DMS 273 treated with DMSO at 0.1 percent for 48 hours (cell line): ENCODE results near the gene ZBED4.

Experiments used
- DNase-seq: peaks from one replicate; lab custom pipeline; 2025; lab: John Stamatoyannopoulos, UW

ZBED4 gene

DNA sequence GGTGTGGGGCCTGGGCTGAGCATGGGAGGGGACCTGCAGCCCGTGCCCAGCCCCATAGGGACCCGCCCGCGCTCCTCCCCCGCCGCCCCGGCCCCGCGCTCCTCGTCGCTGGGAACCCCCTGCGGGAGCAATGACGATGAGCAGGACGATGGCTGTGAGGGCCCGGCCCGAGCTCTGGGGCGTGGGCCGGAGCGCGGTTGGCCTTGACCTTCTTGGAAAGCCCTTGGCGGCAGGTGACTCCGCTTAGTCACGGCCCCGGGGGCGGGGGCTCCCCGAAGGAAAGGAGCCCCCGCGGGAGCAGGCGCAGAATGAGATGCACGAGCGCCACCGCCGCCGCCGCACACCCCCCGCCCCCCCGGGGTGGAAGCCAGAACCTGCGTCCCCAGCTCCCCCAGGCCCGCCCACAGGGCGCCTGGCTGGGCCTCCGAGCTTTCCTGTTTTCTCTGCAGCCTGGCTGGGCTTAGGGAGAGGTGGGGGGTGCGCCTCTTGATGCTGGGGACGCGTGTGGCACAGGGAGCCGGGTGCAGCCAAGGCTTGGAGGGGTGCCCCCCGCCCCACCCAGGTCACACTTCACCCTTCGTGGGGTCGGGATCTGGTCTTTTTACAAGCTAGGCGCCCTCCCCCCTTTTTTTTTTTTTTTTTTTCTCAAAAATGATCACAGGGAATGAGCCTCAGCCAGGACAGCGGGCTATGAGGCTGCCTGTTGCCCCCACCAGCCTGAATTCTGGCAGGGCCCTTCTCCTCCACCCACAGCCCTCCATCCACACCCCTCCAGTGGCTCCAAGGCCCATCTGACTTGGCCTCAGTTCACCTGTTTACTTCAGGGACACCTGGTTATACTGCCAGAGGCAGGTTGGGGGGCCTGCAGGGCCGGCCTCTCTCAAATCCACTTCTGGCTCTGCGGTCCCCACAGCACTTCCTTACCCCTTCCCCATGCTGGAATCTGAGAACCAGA, 82.7 kb downstream of the ZBED4 start:
- DNase-seq, result no peak

DNA sequence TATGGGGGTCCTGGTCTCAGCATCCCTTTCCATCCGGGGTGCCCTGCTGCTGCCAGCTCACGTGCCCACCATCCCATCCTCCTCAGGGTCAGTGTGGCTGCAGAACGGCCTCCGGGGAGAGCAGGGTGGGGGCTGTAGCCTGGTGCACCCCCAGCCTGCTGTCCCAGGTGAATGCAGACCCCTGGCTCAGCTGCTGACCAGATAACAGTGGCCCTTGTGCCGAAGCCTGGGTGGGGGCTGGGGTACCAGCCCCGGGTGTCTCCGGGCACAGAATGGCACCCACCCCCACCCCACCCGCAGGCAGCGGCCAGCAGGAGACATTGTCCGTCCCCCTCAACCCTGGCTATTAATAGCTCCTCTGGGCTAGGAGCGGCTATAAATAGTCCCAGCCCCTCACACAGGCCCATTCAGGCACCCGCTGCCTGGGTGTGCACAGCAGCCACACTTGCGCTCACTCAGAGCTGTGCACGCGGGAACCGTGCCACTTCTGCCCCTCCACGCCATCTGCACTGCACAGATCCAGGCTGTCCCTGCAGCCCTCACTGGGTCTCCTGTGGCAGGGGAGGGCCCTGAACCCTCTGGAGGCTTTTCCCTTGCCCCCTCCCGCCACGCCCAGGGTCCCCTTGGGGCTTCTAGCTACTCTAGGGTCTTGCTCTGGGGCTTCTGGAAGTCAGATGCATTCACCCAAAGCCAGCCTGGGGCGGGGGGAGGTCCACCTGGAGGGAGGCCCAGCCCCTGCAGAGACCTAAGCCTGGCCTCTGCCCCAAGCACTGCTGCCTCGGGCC, 83.5 kb downstream of the ZBED4 start:
- DNase-seq, result no peak

DNA sequence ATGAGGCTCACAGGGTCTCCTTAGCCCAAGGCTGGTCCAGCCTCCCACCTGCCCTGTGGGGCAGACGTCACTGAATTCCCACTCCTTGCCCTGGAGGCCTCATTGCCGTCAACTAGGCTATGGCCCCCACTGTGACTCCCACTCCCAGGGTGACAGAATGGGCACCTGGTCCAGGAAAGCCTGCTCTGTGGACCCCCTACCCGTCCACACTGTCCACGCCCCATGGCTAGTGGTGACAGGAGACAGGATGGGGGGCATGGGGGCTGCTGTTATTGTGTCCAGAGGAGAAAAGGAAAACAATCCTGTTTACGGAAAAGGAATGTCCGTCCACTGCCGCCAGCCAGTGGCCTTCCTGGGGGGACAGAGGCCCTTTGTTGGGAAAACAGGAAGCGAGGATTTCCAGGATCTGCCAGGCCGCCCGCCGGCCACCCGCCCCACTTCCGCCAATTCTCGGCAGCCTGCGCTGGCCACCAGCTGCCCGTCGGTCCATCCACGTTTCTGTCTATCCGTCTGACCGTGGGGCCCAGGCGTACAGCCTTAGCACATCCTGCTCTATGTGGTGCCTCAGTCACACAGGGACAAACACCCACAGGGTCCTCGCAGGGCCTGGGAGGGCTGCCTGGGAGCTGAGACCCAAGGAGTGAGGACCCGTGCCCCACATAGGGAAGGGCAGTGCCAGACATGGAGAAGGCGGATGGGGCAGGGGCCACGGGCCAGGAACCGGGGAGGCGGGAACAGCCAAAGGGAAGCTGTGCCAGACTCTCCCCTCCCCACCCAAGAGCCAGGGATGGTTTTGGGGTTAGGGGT, 84.3 kb downstream of the ZBED4 start:
- DNase-seq, result no peak

DNA sequence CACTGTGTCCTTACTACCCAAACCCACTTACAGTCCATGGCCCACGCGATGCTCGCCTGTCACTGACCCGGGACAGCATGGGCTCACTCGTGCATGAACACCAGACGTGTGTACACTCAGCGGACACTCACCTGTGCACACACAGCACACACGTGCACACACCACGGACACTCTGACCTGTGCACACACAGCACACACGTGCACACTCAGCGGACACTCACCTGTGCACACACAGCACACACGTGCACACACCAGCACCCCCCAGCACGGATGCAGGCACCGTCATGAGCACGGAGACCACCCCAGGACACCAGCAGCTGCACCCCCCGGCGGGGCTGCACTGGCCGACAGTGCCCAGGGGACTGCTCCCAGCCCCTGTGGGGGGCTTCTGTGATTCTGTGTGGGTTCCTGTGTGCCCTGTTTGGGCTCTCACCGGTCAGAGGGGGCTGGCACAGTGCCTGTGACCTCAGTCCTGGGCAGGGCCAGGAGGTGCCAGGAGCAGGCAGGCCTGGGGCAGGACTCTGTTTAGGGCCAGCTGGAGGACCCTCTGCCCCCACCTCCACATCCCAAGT, 85.0 kb downstream of the ZBED4 start:
- no peak for DNase-seq
